ENCODE data around the gene HIVEP3. TPM values are rescaled to one million over a fixed set of nuclear protein-coding genes. Genes with fewer than 3 reads are reported as not detected.

The HIVEP3 gene
- total and polyA plus RNA-seq, 2 of the 13 experiments (the other 11 are each of a cell fraction or from before 2014, with no cell fraction given), result 0.05 TPM; not detected in 1

DNA sequence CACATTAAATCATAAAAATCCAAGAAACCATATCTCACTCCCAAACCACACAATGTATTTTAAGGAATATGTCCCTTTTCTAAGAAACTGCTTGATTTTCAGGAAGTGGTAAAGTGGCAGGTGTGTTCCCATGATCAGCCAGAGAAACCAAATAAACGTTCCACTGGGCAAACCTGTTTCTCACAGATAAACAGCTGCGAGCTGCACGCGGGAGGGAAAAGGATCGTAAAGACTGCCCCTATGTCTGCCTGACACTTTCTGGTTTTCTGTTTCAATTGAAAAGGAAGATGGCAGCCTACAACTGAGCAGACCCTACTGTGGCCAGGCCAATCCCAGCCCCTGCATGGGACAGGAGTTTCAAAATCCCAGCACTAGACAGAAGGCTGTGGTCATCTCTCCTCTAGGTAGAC, 36.6 kb downstream of the HIVEP3 start:
- POLR2A ChIA-PET, result no interaction called here
- H3K9ac ChIP-seq (ENCODE audit: insufficient read depth, low read depth, low read length), result no peak overlapping the region
- intact Hi-C loops (cut with micrococcal nuclease; ENCODE audit: unreplicated experiment) (no loop called here), in situ Hi-C loops (cut with HindIII; ENCODE audit: extremely low pct_ligation_motif_present, low pct_unique_long_range_greater_than_20kb) (no loop called here)
- no peak for DNase-seq (ENCODE audit: low spot score)
- no peak overlapping the region for H2AFZ ChIP-seq (ENCODE audit: low read length)
- H3K9me3 ChIP-seq (ENCODE audit: low read length), result no peaks in the 10 kb centered on the region
- no peak for ATAC-seq
- FAIRE-seq, result no peak
- H3K36me3 ChIP-seq (replicated peaks in 1 of 2; ENCODE audit: control insufficient read depth in 1 of 2, insufficient read depth in 2 of 2, low read length in 2 of 2), result no peaks in the 10 kb centered on the region
- TF ChIP-seq, protein P1, sequence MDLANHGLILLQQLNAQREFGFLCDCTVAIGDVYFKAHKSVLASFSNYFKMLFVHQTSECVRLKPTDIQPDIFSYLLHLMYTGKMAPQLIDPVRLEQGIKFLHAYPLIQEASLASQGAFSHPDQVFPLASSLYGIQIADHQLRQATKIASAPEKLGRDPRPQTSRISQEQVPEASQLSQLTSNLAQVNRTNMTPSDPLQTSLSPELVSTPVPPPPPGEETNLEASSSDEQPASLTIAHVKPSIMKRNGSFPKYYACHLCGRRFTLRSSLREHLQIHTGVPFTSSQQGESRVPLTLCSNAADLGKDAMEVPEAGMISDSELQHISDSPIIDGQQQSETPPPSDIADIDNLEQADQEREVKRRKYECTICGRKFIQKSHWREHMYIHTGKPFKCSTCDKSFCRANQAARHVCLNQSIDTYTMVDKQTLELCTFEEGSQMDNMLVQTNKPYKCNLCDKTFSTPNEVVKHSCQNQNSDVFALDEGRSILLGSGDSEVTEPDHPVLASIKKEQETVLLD (CRISPR knock-in tag; IDR thresholded peaks at IDR 0.05; ENCODE audit: low read depth), result no peak
- TF ChIP-seq NR3C1 (CRISPR knock-in tag; IDR thresholded peaks at IDR 0.05), result no peak
- no peak for TF ChIP-seq ZEB1 (IDR thresholded peaks at IDR 0.05; ENCODE audit: insufficient replicate concordance, low read depth)
- no peak overlapping the region for H3K4me3 ChIP-seq (replicated peaks in 1 of 3; ENCODE audit: insufficient read depth in 1 of 3, low read depth in 2 of 3, low read length in 3 of 3)
- no peaks in the 10 kb centered on the region for H3K4me1 ChIP-seq (ENCODE audit: insufficient read depth, low read length)
- H4K20me1 ChIP-seq (ENCODE audit: insufficient read depth, low read length), result no peaks in the 10 kb centered on the region
- WGBS (ENCODE audit: low lambda C conversion rate), result 31% methylated on average over 5 of the region's 5 CpGs
- no peak overlapping the region for H3K27ac ChIP-seq (ENCODE audit: extremely low read length, insufficient read depth, low read length)
- no TSS peak for BruUV-seq (replicated peaks)
- H3K27me3 ChIP-seq (ENCODE audit: control insufficient read depth in 1 of 2, insufficient read depth in 2 of 2, low read length in 2 of 2), result no peaks in the 10 kb centered on the region
- H3K4me2 ChIP-seq (ENCODE audit: low read depth, low read length), result no peak overlapping the region
- CTCF ChIA-PET (ENCODE audit: low intra/inter-chr PET ratio, low total read pairs), result no interaction called here
- no peaks in the 10 kb centered on the region for H3K79me2 ChIP-seq (ENCODE audit: insufficient read depth, low read length)

DNA sequence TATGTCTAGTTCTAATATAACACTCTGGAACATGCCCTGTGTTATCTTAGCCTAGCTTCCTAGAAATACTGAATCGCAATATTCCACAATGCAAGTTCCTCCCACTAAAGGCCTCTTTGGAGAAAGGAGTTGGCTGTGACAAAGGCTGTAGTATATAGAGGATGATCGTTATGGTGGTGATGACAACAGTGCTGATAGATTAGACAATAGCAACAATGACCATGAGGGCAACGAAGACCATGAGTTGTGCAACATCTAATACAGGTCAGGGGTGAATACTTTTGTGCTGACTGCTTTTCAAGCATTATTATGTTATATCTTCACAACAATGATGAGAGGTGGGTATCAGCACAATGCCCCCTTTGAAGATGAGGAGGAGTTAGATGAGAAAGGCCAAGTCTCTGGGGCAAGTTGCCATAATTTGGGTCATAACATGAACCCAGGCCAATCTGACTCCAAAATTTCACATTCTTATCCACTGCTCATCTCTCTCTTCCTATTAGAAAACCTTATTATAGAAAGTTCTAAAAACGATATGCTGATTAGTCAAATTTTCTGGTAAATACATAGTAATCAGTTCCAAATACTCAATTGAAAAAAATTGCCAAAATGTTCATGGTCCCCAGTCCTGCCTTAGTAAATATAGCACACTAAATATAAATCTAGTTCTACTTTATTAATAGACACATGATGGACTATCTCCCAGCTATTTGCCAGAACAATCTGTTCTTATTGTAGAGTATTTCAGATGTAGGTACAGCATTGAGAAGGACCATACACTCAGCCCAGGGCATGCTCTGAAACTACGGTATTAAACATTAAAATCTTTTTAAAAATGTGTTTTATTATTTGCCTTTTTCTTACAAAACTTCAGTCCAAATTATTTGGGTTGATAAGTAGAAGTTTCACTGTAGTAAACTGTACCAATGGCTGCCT, 37.5 kb downstream of the HIVEP3 start:
- intact Hi-C loops (cut with micrococcal nuclease; ENCODE audit: unreplicated experiment) (no loop called here), in situ Hi-C loops (cut with HindIII; ENCODE audit: extremely low pct_ligation_motif_present, low pct_unique_long_range_greater_than_20kb) (no loop called here)
- Histone ChIP-seq H3K27ac (ENCODE audit: extremely low read length, insufficient read depth, low read length) (no peak overlapping the region), H3K4me3 (replicated peaks in 1 of 3; ENCODE audit: insufficient read depth in 1 of 3, low read depth in 2 of 3, low read length in 3 of 3) (no peak overlapping the region), H3K79me2 (ENCODE audit: insufficient read depth, low read length) (no peaks in the 10 kb centered on the region), H2AFZ (ENCODE audit: low read length) (no peak overlapping the region), H3K9me3 (ENCODE audit: low read length) (no peaks in the 10 kb centered on the region), H3K9ac (ENCODE audit: insufficient read depth, low read depth, low read length) (no peak overlapping the region), H3K4me1 (ENCODE audit: insufficient read depth, low read length) (no peaks in the 10 kb centered on the region), H3K36me3 (replicated peaks in 1 of 2; ENCODE audit: control insufficient read depth in 1 of 2, insufficient read depth in 2 of 2, low read length in 2 of 2) (no peaks in the 10 kb centered on the region), H3K4me2 (ENCODE audit: low read depth, low read length) (no peak overlapping the region), H4K20me1 (ENCODE audit: insufficient read depth, low read length) (no peaks in the 10 kb centered on the region), H3K27me3 (ENCODE audit: control insufficient read depth in 1 of 2, insufficient read depth in 2 of 2, low read length in 2 of 2) (no peaks in the 10 kb centered on the region)
- FAIRE-seq (no peak), ATAC-seq (no peak), DNase-seq (ENCODE audit: low spot score) (no peak)
- 8% methylated on average over 5 of the region's 5 CpGs for WGBS (ENCODE audit: low lambda C conversion rate)
- no peak for TF ChIP-seq SNAPC2 (CRISPR knock-in tag; IDR thresholded peaks at IDR 0.05)
- TF ChIP-seq CEBPB (IDR thresholded peaks at IDR 0.05; ENCODE audit: borderline replicate concordance, low read depth, low read length), result peak; percentile 54; the same call in 1 of the 2 replicates
- TF ChIP-seq MAFK (conservative IDR thresholded peaks at IDR 0.05 in 1 of 2, IDR thresholded peaks at IDR 0.05 in 1 of 2; ENCODE audit: low read length in 2 of 2), result peak in 1 of 2 experiments; percentile 48; a peak in 2 of 4 replicates
- TF ChIP-seq PHF8 (CRISPR knock-in tag; IDR thresholded peaks at IDR 0.05), result no peak
- no peak for TF ChIP-seq ZNF746 (CRISPR knock-in tag; IDR thresholded peaks at IDR 0.05)
- ChIA-PET CTCF (ENCODE audit: low intra/inter-chr PET ratio, low total read pairs) (no interaction called here), POLR2A (no interaction called here)
- BruUV-seq (replicated peaks), result no TSS peak

Data from HepG2 (cell line).